ENCODE data around the gene HCAR2. TPM values are rescaled to one million over a fixed set of nuclear protein-coding genes. Genes with fewer than 3 reads are reported as not detected.

HCAR2 gene
- total and polyA plus RNA-seq, 2 of the 13 experiments (the other 11 are each of a cell fraction or from before 2014, with no cell fraction given): 0.09 to 5.6 TPM

DNA sequence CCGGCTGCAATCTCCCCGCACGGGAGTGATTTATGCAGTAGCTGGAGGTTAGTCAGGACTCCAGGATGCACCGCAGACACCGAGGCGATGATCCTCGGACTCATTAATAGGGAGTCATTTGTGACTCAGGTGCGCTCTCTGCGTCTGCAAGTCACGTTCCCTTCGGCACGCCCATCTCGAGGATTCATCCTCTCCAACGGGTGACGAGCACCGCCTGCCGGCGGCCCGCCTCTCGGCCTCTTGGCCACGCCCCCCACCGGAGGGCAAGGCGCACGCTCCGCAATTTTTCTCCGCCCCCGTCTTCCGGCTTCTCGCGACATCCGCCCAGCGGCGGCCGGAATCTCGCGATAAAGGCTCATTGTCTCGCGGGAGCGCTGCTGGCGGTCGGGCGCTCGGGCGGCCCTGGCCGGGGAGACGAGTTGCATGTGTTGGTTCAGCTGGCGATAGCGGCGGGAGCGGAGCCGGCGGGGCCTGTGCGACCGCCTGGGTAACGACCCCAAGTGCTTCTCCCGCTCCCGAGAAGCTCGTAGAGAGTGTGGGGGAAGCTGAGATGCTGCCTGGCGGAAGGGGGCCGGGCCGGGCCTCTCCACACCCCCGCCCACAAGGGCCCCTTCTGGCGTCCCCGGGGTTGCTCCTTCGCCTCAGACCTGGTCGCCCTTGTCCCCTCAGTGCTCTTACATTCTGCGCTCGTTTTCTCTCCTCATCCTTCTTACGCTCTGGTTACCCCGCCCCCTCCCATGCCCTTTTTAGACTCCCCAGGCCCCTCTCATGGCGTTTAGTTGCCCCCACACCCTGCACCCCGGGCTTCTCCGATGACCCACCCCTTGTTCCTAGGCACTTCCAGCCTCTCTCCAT, 49.5 kb upstream of the HCAR2 start, which contains the start of gene DENR (continued):
- peak; percentile 64; the same call in 1 of the 2 replicates for TF ChIP-seq SOX5 (CRISPR knock-in tag; IDR thresholded peaks at IDR 0.05; ENCODE audit: borderline replicate concordance)
- no peak; the same call in 1 of the 2 replicates for TF ChIP-seq ZNF609 (CRISPR knock-in tag; IDR thresholded peaks at IDR 0.05; ENCODE audit: borderline replicate concordance)
- no peak for TF ChIP-seq THYN1 (CRISPR knock-in tag; IDR thresholded peaks at IDR 0.05; ENCODE audit: borderline replicate concordance, low read depth)
- TF ChIP-seq ATF6 (CRISPR knock-in tag; conservative IDR thresholded peaks at IDR 0.05): peak; percentile 87
- 0 out of 2 replicates have a peak, but pooled peaks have one; percentile 8 for TF ChIP-seq ZKSCAN1 (IDR thresholded peaks at IDR 0.05; ENCODE audit: low read length)
- TF ChIP-seq, protein P1, sequence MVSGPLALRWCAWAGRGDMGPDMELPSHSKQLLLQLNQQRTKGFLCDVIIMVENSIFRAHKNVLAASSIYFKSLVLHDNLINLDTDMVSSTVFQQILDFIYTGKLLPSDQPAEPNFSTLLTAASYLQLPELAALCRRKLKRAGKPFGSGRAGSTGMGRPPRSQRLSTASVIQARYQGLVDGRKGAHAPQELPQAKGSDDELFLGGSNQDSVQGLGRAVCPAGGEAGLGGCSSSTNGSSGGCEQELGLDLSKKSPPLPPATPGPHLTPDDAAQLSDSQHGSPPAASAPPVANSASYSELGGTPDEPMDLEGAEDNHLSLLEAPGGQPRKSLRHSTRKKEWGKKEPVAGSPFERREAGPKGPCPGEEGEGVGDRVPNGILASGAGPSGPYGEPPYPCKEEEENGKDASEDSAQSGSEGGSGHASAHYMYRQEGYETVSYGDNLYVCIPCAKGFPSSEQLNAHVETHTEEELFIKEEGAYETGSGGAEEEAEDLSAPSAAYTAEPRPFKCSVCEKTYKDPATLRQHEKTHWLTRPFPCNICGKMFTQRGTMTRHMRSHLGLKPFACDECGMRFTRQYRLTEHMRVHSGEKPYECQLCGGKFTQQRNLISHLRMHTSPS (CRISPR knock-in tag; IDR thresholded peaks at IDR 0.05; ENCODE audit: low read depth): 0 out of 2 replicates have a peak, but pooled peaks have one; percentile 46
- TF ChIP-seq ZNF724P (CRISPR knock-in tag; IDR thresholded peaks at IDR 0.05; ENCODE audit: borderline replicate concordance): peak; percentile 80; the same call in 1 of the 2 replicates
- no peak for TF ChIP-seq ZNF513 (CRISPR knock-in tag; conservative IDR thresholded peaks at IDR 0.05)
- no peak for TF ChIP-seq SKI (IDR thresholded peaks at IDR 0.05; ENCODE audit: partially characterized antibody)
- TF ChIP-seq HHEX (CRISPR knock-in tag; IDR thresholded peaks at IDR 0.05): no peak
- peak; percentile 78 for TF ChIP-seq RXRB (CRISPR knock-in tag; IDR thresholded peaks at IDR 0.05; ENCODE audit: borderline replicate concordance)
- TF ChIP-seq ZFP41 (CRISPR knock-in tag; IDR thresholded peaks at IDR 0.05; ENCODE audit: borderline replicate concordance): no peak; the same call in 1 of the 2 replicates
- peak; percentile 46; the same call in 1 of the 2 replicates for TF ChIP-seq ZNF777 (CRISPR knock-in tag; IDR thresholded peaks at IDR 0.05)
- TF ChIP-seq POGK (CRISPR knock-in tag; conservative IDR thresholded peaks at IDR 0.05): peak; percentile 65; the same call in 1 of the 2 replicates
- TF ChIP-seq SIX1 (CRISPR knock-in tag; IDR thresholded peaks at IDR 0.05; ENCODE audit: borderline replicate concordance): no peak
